GM19193 (cell line): ENCODE measurements around the gene KCNMB2.

Experiments used
- POLR2A ChIP-seq: IDR thresholded peaks from 4 replicates; pipeline ENCODE4 v1.6.1; 2011; ENCODE audit not compliant: insufficient read depth, insufficient read length; ENCODE audit errors: extremely low read depth

Gene KCNMB2

DNA sequence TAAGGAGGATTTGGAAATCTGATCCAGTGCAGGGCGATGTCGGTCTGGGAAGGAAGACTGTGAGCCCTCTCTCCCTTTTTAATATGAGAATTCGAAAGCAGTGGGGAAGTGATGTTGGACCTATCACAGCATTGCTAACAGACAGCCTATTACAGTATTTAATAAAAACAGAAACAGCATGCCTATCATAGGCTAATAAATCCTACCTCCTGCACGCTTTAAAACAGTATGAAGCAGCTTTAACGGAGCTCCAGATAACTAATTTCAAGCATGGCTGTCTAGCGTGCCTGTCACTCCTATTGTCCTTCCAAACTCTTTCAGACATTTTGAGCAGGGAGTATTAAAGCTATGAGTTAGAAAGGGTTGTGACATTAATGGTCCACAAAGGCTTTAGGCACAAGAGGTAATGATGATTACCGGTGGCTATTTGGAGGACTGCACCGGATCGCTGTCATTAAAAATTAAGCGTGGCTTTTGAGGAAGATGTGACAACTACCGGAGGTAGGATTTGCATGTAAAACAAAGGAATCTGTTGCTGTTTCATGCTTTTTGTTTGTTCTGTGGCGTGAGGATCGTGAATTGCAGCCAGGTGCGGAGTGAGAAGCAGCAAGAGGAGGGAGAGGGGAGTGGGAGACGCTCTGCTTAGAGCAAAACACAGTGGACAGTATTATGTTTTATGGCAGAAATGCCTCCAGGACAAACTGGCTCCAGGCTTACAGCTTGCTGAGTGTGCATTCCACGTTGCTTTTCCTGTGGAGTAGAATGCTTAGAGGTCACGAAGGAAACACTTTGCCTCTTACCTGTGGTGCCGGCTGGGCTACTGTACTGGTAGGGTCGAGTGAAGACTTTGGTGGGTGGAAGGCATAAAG lies at the start of gene KCNMB2:
TSS of gene KCNMB2 (plus strand) at position 226 of the 869 bp plus-strand sequence.
- no peak for TF ChIP-seq POLR2A

- no peak for TF ChIP-seq POLR2A
Observed at GRCh38 chr3:178486903-178487302, 49.3 kb upstream of the KCNMB2 start.

DNA sequence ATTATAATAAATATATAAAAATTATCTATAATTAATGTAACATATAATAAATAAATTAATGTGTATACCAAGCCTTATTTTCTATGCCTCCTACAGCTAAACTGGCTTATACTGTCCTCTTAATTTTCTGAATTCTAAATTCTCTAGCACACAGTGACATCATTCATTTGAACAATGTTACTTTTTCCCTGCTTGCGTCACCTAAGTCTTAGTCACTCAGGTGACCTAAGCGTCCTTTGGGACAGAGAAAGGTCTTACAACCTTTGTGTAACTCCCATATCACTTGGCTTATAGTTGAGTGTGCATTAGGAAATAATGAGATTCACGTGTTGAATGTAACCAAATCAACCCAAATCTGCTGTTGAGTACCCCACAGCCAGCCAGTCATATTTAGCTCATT lies 48.5 kb upstream of the KCNMB2 start:
- no peak for TF ChIP-seq POLR2A

DNA sequence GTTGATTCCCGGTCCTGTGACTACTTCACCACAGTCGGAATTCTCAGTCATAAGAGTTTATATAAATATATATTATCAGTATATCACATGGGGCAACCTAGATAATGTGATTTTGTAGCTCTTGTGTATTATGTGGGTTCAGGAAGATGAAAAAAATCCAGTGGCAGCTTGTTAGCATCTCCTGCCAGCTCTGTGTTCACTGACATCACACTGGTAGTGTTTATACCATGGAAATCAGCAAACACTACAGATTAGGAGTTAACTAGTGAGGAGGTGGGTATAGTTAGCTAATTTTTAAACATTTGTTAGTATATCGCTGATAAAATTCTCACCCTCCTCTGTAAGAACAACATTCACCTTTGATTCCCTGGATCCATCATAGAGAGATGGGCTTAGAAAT lies 44.5 kb upstream of the KCNMB2 start:
- TF ChIP-seq POLR2A = no peak

DNA sequence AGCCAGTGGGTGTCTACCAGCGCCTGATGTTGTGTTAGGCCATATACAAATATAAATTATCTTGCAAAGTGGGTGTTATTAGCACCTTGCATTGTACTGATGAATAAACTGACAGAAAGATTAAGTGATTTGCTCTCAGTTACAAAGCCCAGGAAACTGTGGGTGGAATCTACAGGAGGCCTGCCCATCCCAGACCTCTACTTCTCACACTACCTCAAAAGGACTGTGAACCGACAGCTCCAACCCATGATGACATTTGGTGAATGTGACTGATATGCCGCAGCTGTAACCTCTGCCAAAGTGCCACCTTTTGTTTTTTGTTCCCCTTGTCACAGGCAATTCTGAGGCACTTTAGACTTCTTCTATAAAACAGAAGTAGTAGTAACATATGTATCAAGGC lies 43.7 kb upstream of the KCNMB2 start:
- no peak for TF ChIP-seq POLR2A

DNA sequence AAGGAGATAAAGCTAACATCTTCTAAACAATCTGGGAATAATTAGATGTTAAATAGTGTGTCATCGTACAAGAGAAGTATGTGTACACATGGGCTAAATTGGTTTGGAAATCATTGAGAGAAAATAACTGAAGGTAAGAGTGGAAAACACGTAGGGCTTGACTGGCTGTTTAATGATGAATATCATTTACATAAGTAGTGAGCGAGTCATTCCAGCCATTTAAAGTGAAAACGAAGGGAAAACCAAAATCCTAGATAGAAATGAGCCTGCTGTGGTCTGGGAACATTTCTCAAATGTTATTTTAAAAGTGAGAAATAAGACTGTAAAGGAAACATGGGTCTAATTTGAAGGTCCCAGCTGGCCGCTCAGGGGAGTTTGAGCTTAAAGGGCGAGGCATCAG lies 41.9 kb upstream of the KCNMB2 start:
- no peak for TF ChIP-seq POLR2A

- no peak for TF ChIP-seq POLR2A
Observed at GRCh38 chr3:178496911-178497310, 39.3 kb upstream of the KCNMB2 start.

GRCh38 chr3:178498871-178499270 lies 37.4 kb upstream of the KCNMB2 start:
- no peak for TF ChIP-seq POLR2A

DNA sequence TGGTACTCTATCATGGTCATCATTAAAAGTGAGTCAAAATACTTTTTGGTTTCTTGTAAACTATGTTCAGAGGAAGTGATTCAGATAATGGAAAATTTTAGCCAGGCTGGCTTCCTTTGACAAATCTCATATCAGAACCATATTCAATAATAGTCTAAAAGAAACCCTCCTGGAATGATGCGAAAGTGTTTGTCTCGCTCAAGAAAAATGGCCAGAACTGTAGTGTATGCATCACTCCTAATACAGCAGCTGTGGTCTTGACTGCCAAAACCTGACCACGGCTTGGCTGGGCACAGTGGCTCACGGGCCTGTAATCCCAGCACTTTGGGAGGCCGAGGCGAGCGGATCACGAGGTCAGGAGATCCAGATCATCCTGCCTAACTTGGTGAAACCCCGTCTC lies 35.6 kb upstream of the KCNMB2 start:
- no peak for TF ChIP-seq POLR2A

GRCh38 chr3:178504128-178504527 lies 32.1 kb upstream of the KCNMB2 start:
- no peak for TF ChIP-seq POLR2A

DNA sequence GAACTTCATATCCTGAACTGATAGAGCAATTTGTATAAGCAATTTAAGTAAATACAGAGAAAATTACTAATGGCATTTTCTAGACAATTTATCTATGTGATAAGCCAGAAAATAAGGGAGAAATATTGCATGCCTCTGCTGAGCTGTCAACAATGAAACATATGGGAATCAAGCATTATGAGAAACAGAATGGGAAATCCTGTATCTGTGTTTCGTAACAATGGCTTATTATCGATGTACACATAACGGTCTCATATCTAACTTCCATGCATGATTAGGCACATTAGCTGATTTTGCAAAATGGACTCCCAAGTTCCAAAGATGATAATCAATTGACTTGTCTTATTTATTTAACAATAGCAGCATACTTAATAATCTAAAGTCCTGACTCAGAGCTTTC lies 30.4 kb upstream of the KCNMB2 start:
- no peak for TF ChIP-seq POLR2A

DNA sequence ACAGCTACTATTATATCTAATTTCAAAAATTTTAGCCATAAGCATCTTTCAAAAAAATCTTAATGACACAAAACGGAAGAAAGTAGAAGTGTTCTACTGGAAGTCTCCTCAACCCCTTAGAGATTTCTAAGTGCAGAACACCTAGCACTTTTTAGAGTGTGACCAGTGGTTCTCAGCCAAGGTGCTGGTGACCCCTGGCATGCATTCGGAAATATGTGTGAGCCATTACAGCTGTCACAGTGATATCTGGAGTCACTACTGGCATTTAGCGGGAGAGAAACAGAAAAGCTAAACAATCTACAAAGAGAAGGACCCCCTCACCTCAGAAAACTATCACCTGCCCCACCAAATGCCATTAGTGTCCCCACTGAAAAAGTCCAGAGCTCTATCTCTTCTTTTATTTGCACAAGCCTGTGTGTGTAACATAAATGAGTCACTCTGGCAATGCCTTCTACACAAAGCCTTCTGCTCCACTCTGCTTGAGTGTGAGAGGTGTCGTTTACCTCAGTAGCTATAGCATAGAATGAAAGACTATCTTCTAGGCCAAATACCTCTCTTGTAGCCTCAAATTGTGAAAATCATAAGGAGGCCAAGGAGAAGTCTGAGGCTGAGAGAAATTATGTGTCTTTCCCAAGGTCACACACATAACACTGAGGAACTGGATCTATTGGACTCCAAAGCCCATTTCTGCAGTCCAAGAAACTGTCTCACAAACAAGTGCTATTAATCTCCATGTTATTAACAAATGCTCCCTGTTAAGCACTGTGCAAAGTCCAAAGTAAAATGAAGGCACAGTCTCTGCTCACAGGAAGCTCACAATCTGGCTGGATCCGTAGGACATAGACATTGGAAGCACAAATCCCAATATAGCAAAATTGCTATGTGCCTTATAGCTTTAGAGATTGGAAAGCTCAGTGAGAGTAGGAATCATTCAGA lies 28.5 kb upstream of the KCNMB2 start:
- TF ChIP-seq POLR2A = no peak

DNA sequence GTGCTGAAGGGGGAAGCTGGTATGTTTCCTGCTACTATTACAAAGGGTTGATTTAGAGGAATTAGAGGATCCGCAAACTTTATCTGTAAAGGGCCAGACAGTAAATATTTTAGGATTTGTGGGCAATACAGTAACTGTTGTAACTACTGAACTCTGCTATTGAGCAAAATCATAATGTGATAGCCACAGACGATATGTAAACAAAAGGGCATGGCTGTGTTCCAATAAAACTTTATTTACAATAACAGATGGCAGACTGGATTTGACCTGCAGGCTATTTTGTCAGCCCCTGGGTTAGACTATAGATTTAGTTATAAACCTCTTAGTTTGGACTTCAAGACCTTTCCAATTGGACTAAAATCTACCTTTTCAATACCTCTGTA lies 27.8 kb upstream of the KCNMB2 start:
- no peak for TF ChIP-seq POLR2A

DNA sequence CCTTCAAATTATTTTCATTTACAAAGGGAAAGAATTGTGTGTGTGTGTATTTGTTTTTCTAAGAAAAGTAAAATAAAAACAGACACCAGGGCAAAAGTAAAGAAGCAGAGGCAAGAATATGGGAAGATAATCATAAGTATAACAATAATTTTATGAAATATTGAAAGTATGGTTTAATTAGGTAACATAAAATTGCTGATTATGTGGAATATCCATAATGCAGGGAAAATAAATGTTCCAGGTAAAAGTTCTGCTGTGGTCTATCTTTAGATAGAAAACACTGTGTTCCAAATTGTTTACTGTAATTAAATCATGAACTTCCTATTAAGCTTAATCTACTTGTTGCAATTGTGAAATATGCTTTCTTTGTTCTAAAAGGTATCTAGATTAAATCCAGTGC lies 25.7 kb upstream of the KCNMB2 start:
- no peak for TF ChIP-seq POLR2A

DNA sequence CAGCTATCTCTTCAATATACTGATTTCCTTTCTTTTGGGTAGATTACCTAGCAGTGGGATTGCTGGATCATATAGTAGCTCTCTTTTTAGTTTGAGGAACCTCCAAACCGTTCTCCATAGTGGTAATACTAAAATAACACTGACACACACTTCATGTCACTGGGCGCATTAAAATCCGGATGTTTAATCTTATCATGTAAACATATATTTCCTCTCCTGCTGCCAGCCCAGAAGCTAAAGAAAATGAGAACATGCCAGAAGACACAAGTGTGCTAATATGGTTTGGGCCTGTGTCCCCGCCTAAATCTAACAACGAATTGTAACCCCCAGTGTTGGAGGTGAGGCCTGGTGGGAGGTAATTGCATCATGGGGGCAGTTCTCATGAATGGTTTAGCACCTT lies 23.6 kb upstream of the KCNMB2 start:
- no peak for TF ChIP-seq POLR2A

DNA sequence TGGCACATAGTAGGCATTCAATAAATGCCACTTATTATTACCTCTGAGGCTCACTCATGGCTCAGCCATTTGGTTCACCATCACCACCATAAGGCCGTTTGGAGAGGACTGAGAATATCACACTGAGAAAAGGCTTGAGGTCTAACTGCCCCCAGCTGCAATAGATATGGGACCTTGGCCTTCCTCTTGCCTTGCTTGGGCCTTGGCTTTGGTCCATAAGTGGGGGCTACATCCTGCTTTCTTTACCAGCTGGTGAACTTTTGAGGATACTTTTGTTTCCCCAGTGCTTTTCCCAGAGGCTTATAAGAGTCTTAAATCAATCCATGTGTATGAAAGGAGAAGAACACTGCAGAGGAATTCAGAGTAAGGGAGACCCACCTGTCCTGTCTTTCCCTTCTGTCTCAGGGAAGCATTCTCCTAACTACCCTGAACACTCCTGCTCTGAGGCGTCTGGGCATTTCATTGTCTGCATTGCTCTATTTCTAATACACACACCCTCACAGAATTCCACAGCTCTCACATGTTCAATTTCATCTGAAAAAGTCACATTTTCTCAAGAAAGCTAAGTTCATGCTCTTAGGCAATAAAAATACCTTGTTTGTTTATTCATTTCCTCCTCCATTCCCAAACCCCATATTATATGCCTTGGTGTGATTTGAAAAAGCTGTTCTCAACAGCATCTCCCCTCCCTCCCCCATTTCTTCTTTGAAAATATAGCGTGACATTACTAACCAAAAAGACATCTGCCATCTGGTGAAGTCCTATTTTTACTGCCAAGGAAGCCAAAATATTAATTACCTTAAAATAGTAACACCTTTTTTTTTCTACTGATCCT lies 22.5 kb upstream of the KCNMB2 start:
- TF ChIP-seq POLR2A = no peak

- no peak for TF ChIP-seq POLR2A
Observed at GRCh38 chr3:178514401-178514800, 21.8 kb upstream of the KCNMB2 start.
